Subcutaneous adipose tissue (tissue), 4 donors: ENCODE data around the gene BTNL2. TPM values are rescaled to one million over a fixed set of nuclear protein-coding genes. Genes with fewer than 3 reads are reported as not detected.

ENCODE experiments used
- CTCF ChIP-seq: fragments of 450-650 bp; IDR thresholded peaks from one replicate; pipeline ENCODE4 v1.5.1; 2016; ENCODE audit warnings: low read depth, mild to moderate bottlenecking, control low read depth, antibody characterized with exemption, moderate library complexity
- total RNA-seq, 4 donors: library from RNA; depleted of rRNA; stranded (reverse); fragments of >200 nt; gene quantifications; one replicate each; pipeline ENCODE4 v1.1.0, GENCODE V29; 2016

BTNL2 gene
- total RNA-seq, 4 donors from 2014 or later, result not detected

GRCh38 chr6:32439602-32440214 is 32.7 kb upstream of the BTNL2 start, which contains the start of gene HLA-DRA:
HLA-DRA (plus strand) TSS chr6:32439887; CDS start chr6:32439951, 64 bp downstream.
- no peak for TF ChIP-seq CTCF

GRCh38 chr6:32439139-32439538 is 32.2 kb upstream of the BTNL2 start:
- TF ChIP-seq CTCF, result no peak

GRCh38 chr6:32436995-32437836 is 30.2 kb upstream of the BTNL2 start:
- TF ChIP-seq CTCF, result no peak

GRCh38 chr6:32436186-32436585 is 29.2 kb upstream of the BTNL2 start:
- no peak for TF ChIP-seq CTCF

GRCh38 chr6:32432050-32432450 is 25.1 kb upstream of the BTNL2 start:
- no peak for TF ChIP-seq CTCF

GRCh38 chr6:32431142-32431541 is 24.2 kb upstream of the BTNL2 start:
- TF ChIP-seq CTCF, result no peak

- TF ChIP-seq CTCF, result no peak
Measured at GRCh38 chr6:32430179-32430578, 23.2 kb upstream of the BTNL2 start.
